ENCODE results near the gene PPP4R3B.
"Not testable (repeated sequence)": the region's sequence is repeated elsewhere in the genome, so short reads cannot be mapped to it uniquely, and the experiment has no call there.

The PPP4R3B gene

GRCh38 chr2:55595536-55595935 lies 21.9 kb downstream of the PPP4R3B start:
- no peak for DNase-seq

GRCh38 chr2:55592130-55592529 lies 25.3 kb downstream of the PPP4R3B start:
- DNase-seq: no peak

- no peak for DNase-seq
Observed at GRCh38 chr2:55590810-55591440, 26.5 kb downstream of the PPP4R3B start.

- no peak for DNase-seq
Observed at GRCh38 chr2:55585451-55586080, 31.9 kb downstream of the PPP4R3B start.

GRCh38 chr2:55581874-55582547 lies 35.4 kb downstream of the PPP4R3B start:
- no peak for DNase-seq

GRCh38 chr2:55581435-55581834 lies 36.0 kb downstream of the PPP4R3B start:
- DNase-seq: no peak

- not testable (repeated sequence) for DNase-seq
Observed at GRCh38 chr2:55569002-55569401, 48.4 kb downstream of the PPP4R3B start.

GRCh38 chr2:55567298-55567697 lies 50.1 kb downstream of the PPP4R3B start:
- no peak for DNase-seq

- no peak for DNase-seq
Observed at GRCh38 chr2:55565613-55566012, 51.8 kb downstream of the PPP4R3B start.

GRCh38 chr2:55560855-55561254 lies 56.6 kb downstream of the PPP4R3B start:
- DNase-seq: no peak

- no peak for DNase-seq
Observed at GRCh38 chr2:55556809-55557208, 60.6 kb downstream of the PPP4R3B start.

GRCh38 chr2:55555977-55556376 lies 61.4 kb downstream of the PPP4R3B start:
- DNase-seq: no peak

GRCh38 chr2:55553321-55553720 lies 64.1 kb downstream of the PPP4R3B start:
- no peak for DNase-seq

GRCh38 chr2:55550368-55551102 lies 66.9 kb downstream of the PPP4R3B start:
- no peak for DNase-seq

GRCh38 chr2:55547679-55548078 lies 69.7 kb downstream of the PPP4R3B start:
- not testable (repeated sequence) for DNase-seq

GRCh38 chr2:55547001-55547400 lies 70.4 kb downstream of the PPP4R3B start:
- DNase-seq: no peak

GRCh38 chr2:55530539-55531081 lies 86.8 kb downstream of the PPP4R3B start:
- no peak for DNase-seq

GRCh38 chr2:55526174-55526573 lies 91.2 kb downstream of the PPP4R3B start:
- no peak for DNase-seq

GRCh38 chr2:55524884-55525437 lies 92.5 kb downstream of the PPP4R3B start:
- DNase-seq: no peak

- no peak for DNase-seq
Observed at GRCh38 chr2:55519938-55520885, 97.2 kb downstream of the PPP4R3B start.

- no peak for DNase-seq
Observed at GRCh38 chr2:55518841-55519165, 98.6 kb downstream of the PPP4R3B start.
